ENCODE measurements around the gene MED15.

DNA sequence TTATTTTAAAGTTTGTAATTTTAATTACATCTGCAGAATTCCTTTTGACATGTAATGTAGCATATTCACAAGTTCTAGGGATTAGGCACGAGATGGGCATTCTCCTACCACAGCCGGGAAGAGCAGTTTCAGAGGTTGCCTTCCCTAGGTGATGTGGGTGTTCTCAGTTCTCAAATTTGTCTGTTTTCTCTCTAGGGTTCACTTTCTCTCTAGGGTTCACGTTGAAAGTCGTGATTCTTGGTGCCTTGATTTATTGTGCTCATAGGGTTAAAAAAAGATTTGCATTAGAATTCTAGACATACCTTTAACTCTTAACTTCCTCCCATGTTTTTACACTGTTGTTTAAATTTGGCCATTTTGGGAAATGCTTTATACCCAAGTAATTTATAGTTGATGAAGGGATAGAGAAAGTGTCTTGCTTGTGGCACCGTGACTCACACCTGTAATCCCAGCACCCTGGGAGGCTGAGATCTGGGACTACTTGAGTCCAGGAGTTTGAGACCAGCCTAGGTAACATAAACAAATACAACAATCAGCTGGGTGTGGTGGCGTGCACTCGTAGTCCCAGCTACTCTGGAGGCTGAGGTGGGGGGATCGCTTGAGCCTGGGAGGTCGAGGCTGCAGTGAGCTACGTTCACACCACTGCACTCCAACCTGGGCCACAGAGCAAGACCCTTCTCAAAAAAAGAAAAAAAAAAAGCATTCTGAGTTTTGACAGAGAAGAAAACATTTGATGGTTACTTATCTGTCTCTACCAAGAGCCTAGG is 3.6 kb downstream of the MED15 start:
- no peak for TF ChIP-seq POLR2A (IDR thresholded peaks at IDR 0.05; ENCODE audit: low read depth, low read length)
- TF ChIP-seq, protein P1, sequence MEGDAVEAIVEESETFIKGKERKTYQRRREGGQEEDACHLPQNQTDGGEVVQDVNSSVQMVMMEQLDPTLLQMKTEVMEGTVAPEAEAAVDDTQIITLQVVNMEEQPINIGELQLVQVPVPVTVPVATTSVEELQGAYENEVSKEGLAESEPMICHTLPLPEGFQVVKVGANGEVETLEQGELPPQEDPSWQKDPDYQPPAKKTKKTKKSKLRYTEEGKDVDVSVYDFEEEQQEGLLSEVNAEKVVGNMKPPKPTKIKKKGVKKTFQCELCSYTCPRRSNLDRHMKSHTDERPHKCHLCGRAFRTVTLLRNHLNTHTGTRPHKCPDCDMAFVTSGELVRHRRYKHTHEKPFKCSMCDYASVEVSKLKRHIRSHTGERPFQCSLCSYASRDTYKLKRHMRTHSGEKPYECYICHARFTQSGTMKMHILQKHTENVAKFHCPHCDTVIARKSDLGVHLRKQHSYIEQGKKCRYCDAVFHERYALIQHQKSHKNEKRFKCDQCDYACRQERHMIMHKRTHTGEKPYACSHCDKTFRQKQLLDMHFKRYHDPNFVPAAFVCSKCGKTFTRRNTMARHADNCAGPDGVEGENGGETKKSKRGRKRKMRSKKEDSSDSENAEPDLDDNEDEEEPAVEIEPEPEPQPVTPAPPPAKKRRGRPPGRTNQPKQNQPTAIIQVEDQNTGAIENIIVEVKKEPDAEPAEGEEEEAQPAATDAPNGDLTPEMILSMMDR (conservative IDR thresholded peaks at IDR 0.05; ENCODE audit: low read depth, low read length): no peak
- TF ChIP-seq RAD21 (IDR thresholded peaks at IDR 0.05; ENCODE audit: low read length): no peak
- TF ChIP-seq CEBPB (IDR thresholded peaks at IDR 0.05; ENCODE audit: low read depth, low read length): no peak
- TF ChIP-seq RFX5 (IDR thresholded peaks at IDR 0.05; ENCODE audit: low read depth, low read length): no peak
- TF ChIP-seq SMC3 (IDR thresholded peaks at IDR 0.05; ENCODE audit: low read depth, low read length): no peak
- TF ChIP-seq BHLHE40 (IDR thresholded peaks at IDR 0.05; ENCODE audit: low read depth, low read length): no peak
- TF ChIP-seq, protein P2, sequence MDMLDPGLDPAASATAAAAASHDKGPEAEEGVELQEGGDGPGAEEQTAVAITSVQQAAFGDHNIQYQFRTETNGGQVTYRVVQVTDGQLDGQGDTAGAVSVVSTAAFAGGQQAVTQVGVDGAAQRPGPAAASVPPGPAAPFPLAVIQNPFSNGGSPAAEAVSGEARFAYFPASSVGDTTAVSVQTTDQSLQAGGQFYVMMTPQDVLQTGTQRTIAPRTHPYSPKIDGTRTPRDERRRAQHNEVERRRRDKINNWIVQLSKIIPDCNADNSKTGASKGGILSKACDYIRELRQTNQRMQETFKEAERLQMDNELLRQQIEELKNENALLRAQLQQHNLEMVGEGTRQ (IDR thresholded peaks at IDR 0.05; ENCODE audit: low read depth, low read length): no peak
- TF ChIP-seq MAZ (IDR thresholded peaks at IDR 0.05; ENCODE audit: borderline replicate concordance, low read depth, low read length): no peak
- no peak for TF ChIP-seq MXI1 (IDR thresholded peaks at IDR 0.05; ENCODE audit: borderline replicate concordance, low read depth, low read length)
- TF ChIP-seq, protein P3, sequence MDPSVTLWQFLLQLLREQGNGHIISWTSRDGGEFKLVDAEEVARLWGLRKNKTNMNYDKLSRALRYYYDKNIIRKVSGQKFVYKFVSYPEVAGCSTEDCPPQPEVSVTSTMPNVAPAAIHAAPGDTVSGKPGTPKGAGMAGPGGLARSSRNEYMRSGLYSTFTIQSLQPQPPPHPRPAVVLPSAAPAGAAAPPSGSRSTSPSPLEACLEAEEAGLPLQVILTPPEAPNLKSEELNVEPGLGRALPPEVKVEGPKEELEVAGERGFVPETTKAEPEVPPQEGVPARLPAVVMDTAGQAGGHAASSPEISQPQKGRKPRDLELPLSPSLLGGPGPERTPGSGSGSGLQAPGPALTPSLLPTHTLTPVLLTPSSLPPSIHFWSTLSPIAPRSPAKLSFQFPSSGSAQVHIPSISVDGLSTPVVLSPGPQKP (IDR thresholded peaks at IDR 0.05; ENCODE audit: borderline replicate concordance, low read depth, low read length): no peak
- TF ChIP-seq FOS (IDR thresholded peaks at IDR 0.05; ENCODE audit: low read depth, low read length): no peak

All from IMR-90 (cell line).